HCT116 (cell line): ENCODE results near the gene ASCL5. TPM values are rescaled to one million over a fixed set of nuclear protein-coding genes. Genes with fewer than 3 reads are reported as not detected.

Source experiments
- ATAC-seq: fragments of 200-7000 bp; cut with Tn5 transposase; 2 replicates; pipeline ENCODE4 v1.9.1; 2020; ENCODE audit warnings: mild to moderate bottlenecking, moderate library complexity
- BruUV-seq: library from RNA; stranded (reverse); fragments of 400-500 nt; replicated peaks from 2 replicates; lab custom pipeline; 2021; lab: Mats Ljungman, UMichigan
- CTCF ChIA-PET: fragments of 300-600 bp; sonication (Branson Sonifier 250); formaldehyde crosslinking; loops from one replicate; lab custom pipeline; 2021; ENCODE audit warnings: antibody characterized with exemption; lab: Charles Lee
- POLR2A ChIA-PET: fragments of 300-600, 350-600 bp; sonication (Branson Sonifier 250); formaldehyde crosslinking; loops from one replicate; lab custom pipeline; 2021; ENCODE audit warnings: antibody characterized with exemption; lab: Charles Lee
- RAD21 ChIA-PET, 2 experiments: fragments of 300-600 bp; sonication (Branson Sonifier 250); formaldehyde crosslinking; loops; one replicate each; lab custom pipeline; 2023; ENCODE audit warnings: low total read pairs in 2 of 2; ENCODE audit not compliant: uncharacterized antibody in 2 of 2, unreplicated experiment in 2 of 2, low non-redundant PET in 1 of 2; lab: Charles Lee
- DNase-seq: peaks from one replicate; pipeline ENCODE4 v3.0.0-alpha.2; 2010; ENCODE audit warnings: low read depth, low spot score
- H2AFZ ChIP-seq: fragments of 200-600 bp; shearing (Covaris generic), sonication (generic); 2 replicates; pipeline ENCODE4 v1.6.1; 2017; ENCODE audit warnings: low read depth, mixed run types, mixed read lengths, antibody characterized with exemption, low read length; ENCODE audit not compliant: poor library complexity, severe bottlenecking
- H3K27ac ChIP-seq: 2 replicates; pipeline ENCODE4 v1.5.1; 2012; ENCODE audit warnings: low read depth, low read length
- H3K27me3 ChIP-seq: fragments of 200-600 bp; sonication (generic); 2 replicates; pipeline ENCODE4 v1.6.1; 2016; ENCODE audit warnings: mixed run types, low read length, mixed read lengths; ENCODE audit not compliant: insufficient read depth
- H3K36me3 ChIP-seq, 2 experiments: fragments of 200-500 bp in 1 of 2; fragments of 200-600 bp in 1 of 2; sonication (Bioruptor generic) in 1 of 2; sonication (generic) in 1 of 2; 2 replicates each; pipeline versions ENCODE4 v1.5.1 to v1.6.1; 2014 to 2016; ENCODE audit warnings: low read length in 2 of 2, inconsistent platforms in 1 of 2, mixed read lengths in 1 of 2, mixed run types in 1 of 2; ENCODE audit not compliant: insufficient read depth in 2 of 2, control insufficient read depth in 1 of 2
- H3K4me1 ChIP-seq, 2 experiments: fragments of 200-600 bp in 1 of 2; sonication (generic) in 1 of 2; 2 replicates each; pipeline versions ENCODE4 v1.5.1 to v1.6.1; 2012 to 2017; ENCODE audit warnings: low read length in 2 of 2, inconsistent platforms in 1 of 2, mild to moderate bottlenecking in 1 of 2, mixed read lengths in 1 of 2, mixed run types in 1 of 2, moderate library complexity in 1 of 2; ENCODE audit not compliant: insufficient read depth in 2 of 2, control insufficient read depth in 1 of 2
- H3K4me2 ChIP-seq: fragments of 200-600 bp; sonication (generic); 2 replicates; pipeline ENCODE4 v1.6.1; 2017; ENCODE audit warnings: mixed run types, low read length, mixed read lengths
- H3K4me3 ChIP-seq, 2 experiments: fragments of 200-600 bp in 1 of 2; sonication (generic) in 1 of 2; replicated peaks in 1 of 2; 2 replicates each; pipeline ENCODE4 v1.5.1; 2011 to 2016; ENCODE audit warnings: low read length in 2 of 2, control low read depth in 1 of 2, low read depth in 1 of 2, mild to moderate bottlenecking in 1 of 2, mixed read lengths in 1 of 2, mixed run types in 1 of 2
- H3K79me2 ChIP-seq: fragments of 200-600 bp; sonication (generic); 2 replicates; pipeline ENCODE4 v1.6.1; 2017; ENCODE audit warnings: mild to moderate bottlenecking, mixed run types, low read length, moderate library complexity, mixed read lengths; ENCODE audit not compliant: insufficient read depth
- H3K9ac ChIP-seq: fragments of 200-600 bp; sonication (generic); 2 replicates; pipeline ENCODE4 v1.6.1; 2016; ENCODE audit warnings: low read length, mixed read lengths
- H3K9me2 ChIP-seq: fragments of 200-600 bp; sonication (generic), shearing (Covaris generic); 2 replicates; pipeline ENCODE4 v1.6.1; 2017; ENCODE audit warnings: mixed run types, mild to moderate bottlenecking, moderate library complexity; ENCODE audit not compliant: insufficient read depth
- H3K9me3 ChIP-seq, 2 experiments: fragments of 200-500 bp in 1 of 2; fragments of 200-600 bp in 1 of 2; sonication (Bioruptor generic) in 1 of 2; sonication (generic) in 1 of 2; 2 replicates each; pipeline ENCODE4 v1.6.1; 2014 to 2017; ENCODE audit warnings: low read length in 2 of 2, mixed read lengths in 2 of 2, inconsistent platforms in 1 of 2, low read depth in 1 of 2, mild to moderate bottlenecking in 1 of 2, mixed run types in 1 of 2, moderate library complexity in 1 of 2; ENCODE audit not compliant: control insufficient read depth in 1 of 2, insufficient read depth in 1 of 2
- H4K20me1 ChIP-seq: fragments of 200-600 bp; sonication (generic), shearing (Covaris generic); 2 replicates; pipeline ENCODE4 v1.6.1; 2017; ENCODE audit warnings: mixed run types, mild to moderate bottlenecking, moderate library complexity; ENCODE audit not compliant: insufficient read depth
- ATF3 ChIP-seq: IDR thresholded peaks from 2 replicates; pipeline ENCODE4 v1.6.1; 2012
- CBX3 ChIP-seq: IDR thresholded peaks from 2 replicates; pipeline ENCODE4 v1.6.1; 2012; ENCODE audit warnings: low read depth
- CEBPB ChIP-seq: IDR thresholded peaks from 2 replicates; pipeline ENCODE4 v1.6.1; 2012; ENCODE audit warnings: low read depth
- CTCF ChIP-seq, 3 experiments: fragments of 200-600 bp in 1 of 3; sonication (generic) in 1 of 3; IDR thresholded peaks in 2 of 3; conservative IDR thresholded peaks in 1 of 3; 2 replicates each; pipeline ENCODE4 v1.5.1; 2012 to 2017; ENCODE audit warnings: low read depth in 2 of 3, low read length in 2 of 3, antibody characterized with exemption in 1 of 3, borderline replicate concordance in 1 of 3, control low read depth in 1 of 3, mild to moderate bottlenecking in 1 of 3, mixed read lengths in 1 of 3, mixed run types in 1 of 3, moderate library complexity in 1 of 3; ENCODE audit not compliant: insufficient read depth in 1 of 3
- ELF1 ChIP-seq: IDR thresholded peaks from 2 replicates; pipeline ENCODE4 v1.6.1; 2012; ENCODE audit warnings: low read depth, borderline replicate concordance
- EZH2 ChIP-seq: fragments of 200-600 bp; sonication (generic); IDR thresholded peaks from 2 replicates; pipeline ENCODE4 v1.6.1; 2017; ENCODE audit warnings: antibody characterized with exemption, mixed run types
- FOSL1 ChIP-seq: IDR thresholded peaks from 2 replicates; pipeline ENCODE4 v1.6.1; 2012; ENCODE audit warnings: low read depth
- JUND ChIP-seq: IDR thresholded peaks from 2 replicates; pipeline ENCODE4 v1.6.1; 2012
- MAX ChIP-seq: IDR thresholded peaks from 2 replicates; pipeline ENCODE4 v1.6.1; 2012
- POLR2A ChIP-seq: IDR thresholded peaks from 2 replicates; pipeline ENCODE4 v1.7.0; 2011; ENCODE audit warnings: borderline replicate concordance; ENCODE audit not compliant: insufficient read depth, insufficient read length; ENCODE audit errors: extremely low read depth
- POLR2AphosphoS5 ChIP-seq: IDR thresholded peaks from 2 replicates; pipeline ENCODE4 v1.6.1; 2011; ENCODE audit warnings: mild to moderate bottlenecking, low read depth, low read length, moderate library complexity
- RAD21 ChIP-seq: IDR thresholded peaks from 2 replicates; pipeline ENCODE4 v1.6.1; 2012; ENCODE audit warnings: low read depth, mild to moderate bottlenecking
- REST ChIP-seq: IDR thresholded peaks from 2 replicates; pipeline ENCODE4 v1.6.1; 2012; ENCODE audit warnings: low read depth
- SIN3A ChIP-seq: IDR thresholded peaks from 2 replicates; pipeline ENCODE4 v1.6.1; 2012; ENCODE audit warnings: low read depth
- SP1 ChIP-seq: IDR thresholded peaks from 2 replicates; pipeline ENCODE4 v1.6.1; 2012; ENCODE audit warnings: low read depth
- SRF ChIP-seq: IDR thresholded peaks from 2 replicates; pipeline ENCODE4 v1.6.1; 2012; ENCODE audit warnings: low read depth
- ZBTB33 ChIP-seq: IDR thresholded peaks from 2 replicates; pipeline ENCODE4 v1.6.1; 2011; ENCODE audit warnings: mild to moderate bottlenecking, low read length, moderate library complexity; ENCODE audit not compliant: insufficient replicate concordance; ENCODE audit errors: extremely low read depth
- ZFX ChIP-seq: fragments of 450-650 bp; IDR thresholded peaks from 2 replicates; pipeline ENCODE4 v1.6.1; 2017
- ZNF274 ChIP-seq: fragments of 200-500 bp; sonication (Bioruptor generic); IDR thresholded peaks from 2 replicates; pipeline ENCODE4 v1.6.1; 2014; ENCODE audit warnings: mild to moderate bottlenecking, low read depth, low read length, inconsistent platforms
- intact Hi-C: fragments of 100-400 bp; cut with micrococcal nuclease; formaldehyde crosslinking; loops from 2 replicates; pipeline ENCODE4 v1.10.0; 2022
- total RNA-seq: library from RNA; stranded (reverse); gene quantifications from one replicate; pipeline ENCODE4 v1.2.1, GENCODE V29; 2021; ENCODE audit not compliant: unreplicated experiment

ASCL5 gene
- total RNA-seq, 1 experiment from 2014 or later = 0.15 TPM

- no peak overlapping the region for H3K9ac ChIP-seq
- RAD21 ChIA-PET = no interaction called here
- H3K4me3 ChIP-seq = no peak overlapping the region
- intact Hi-C loops = no loop called here
- H3K27me3 ChIP-seq = no peaks in the 10 kb centered on the region; the same call in 1 of the 2 replicates
- H3K4me1 ChIP-seq = peaks cover 0 to 4% of the 10 kb centered on the region in 2 experiments; a peak in 1 of 4 replicates
- H3K36me3 ChIP-seq = no peaks in the 10 kb centered on the region
- no TSS peak for BruUV-seq
- POLR2A ChIA-PET = no interaction called here
- H3K4me2 ChIP-seq = no peak overlapping the region
- no peaks in the 10 kb centered on the region for H3K9me2 ChIP-seq
- no peak for DNase-seq
- H3K79me2 ChIP-seq = no peaks in the 10 kb centered on the region
- no peak overlapping the region for H2AFZ ChIP-seq
- H3K27ac ChIP-seq = no peak overlapping the region
- ATAC-seq = no peak
- CTCF ChIA-PET = interaction anchor here (1.6 kb wide), 1 partner anchor 9 kb away, joined by 4 read pairs; no protein-coding TSS in a partner anchor
- TF ChIP-seq ATF3 (no peak), SIN3A (no peak), ZNF274 (no peak), JUND (no peak), CEBPB (no peak), ZBTB33 (no peak), POLR2AphosphoS5 (no peak), POLR2A (no peak), SRF (no peak), CTCF (IDR thresholded peaks at IDR 0.05 in 2 of 3, conservative IDR thresholded peaks at IDR 0.05 in 1 of 3; ENCODE audit: borderline replicate concordance in 1 of 3, insufficient read depth in 1 of 3, low read depth in 2 of 3, low read length in 2 of 3) (no peak), ZFX (no peak), ELF1 (no peak), FOSL1 (no peak), REST (no peak), SP1 (no peak), CBX3 (no peak), RAD21 (no peak), MAX (no peak), EZH2 (no peak)
- no peaks in the 10 kb centered on the region for H4K20me1 ChIP-seq
- no peaks in the 10 kb centered on the region for H3K9me3 ChIP-seq
Observed at GRCh38 chr1:201076092-201076491, 50.9 kb downstream of the ASCL5 start.
